H9 (cell line): ENCODE data around the gene NAA20. TPM values are rescaled to one million over a fixed set of nuclear protein-coding genes. Genes with fewer than 3 reads are reported as not detected.

Experiments
- DNase-seq: peaks from one replicate; pipeline ENCODE4 v3.0.0-alpha.2; 2017
- H2AFZ ChIP-seq: one replicate; pipeline ENCODE4 v1.6.1; 2013; ENCODE audit warnings: mild to moderate bottlenecking, low read length, control low read depth, moderate library complexity
- H2AK5ac ChIP-seq: 2 replicates; pipeline ENCODE4 v1.6.1; 2013; ENCODE audit warnings: low read length, control low read depth, mixed read lengths; ENCODE audit not compliant: insufficient read length
- H2BK120ac ChIP-seq: one replicate; pipeline ENCODE4 v1.6.1; 2013; ENCODE audit warnings: low read depth, mild to moderate bottlenecking, low read length, control low read depth, inconsistent platforms; ENCODE audit not compliant: poor library complexity, severe bottlenecking
- H2BK12ac ChIP-seq: 2 replicates; pipeline ENCODE4 v1.6.1; 2013; ENCODE audit warnings: low read length, control low read depth, mixed read lengths, low read depth; ENCODE audit not compliant: insufficient read length
- H2BK15ac ChIP-seq: 2 replicates; pipeline ENCODE4 v1.6.1; 2013; ENCODE audit warnings: low read depth, low read length, control low read depth
- H2BK20ac ChIP-seq: one replicate; pipeline ENCODE4 v1.6.1; 2013; ENCODE audit warnings: low read depth, mild to moderate bottlenecking, low read length, control low read depth, inconsistent platforms; ENCODE audit not compliant: poor library complexity, severe bottlenecking
- H2BK5ac ChIP-seq: 2 replicates; pipeline ENCODE4 v1.6.1; 2013; ENCODE audit warnings: low read length, control low read depth, mixed read lengths; ENCODE audit not compliant: insufficient read length
- H3K14ac ChIP-seq: 2 replicates; pipeline ENCODE4 v1.6.1; 2013; ENCODE audit warnings: low read length, control low read depth; ENCODE audit not compliant: insufficient read depth
- H3K18ac ChIP-seq: 2 replicates; pipeline ENCODE4 v1.6.1; 2013; ENCODE audit warnings: low read depth, mild to moderate bottlenecking, mixed read lengths, low read length, control low read depth; ENCODE audit not compliant: insufficient read length
- H3K23ac ChIP-seq: 2 replicates; pipeline ENCODE4 v1.6.1; 2013; ENCODE audit warnings: low read length, control low read depth, mixed read lengths, low read depth; ENCODE audit not compliant: insufficient read length
- H3K23me2 ChIP-seq: 2 replicates; pipeline ENCODE4 v1.6.1; 2013; ENCODE audit warnings: low read depth, mild to moderate bottlenecking, mixed read lengths, low read length, control low read depth; ENCODE audit not compliant: insufficient read length, poor library complexity, severe bottlenecking
- H3K27ac ChIP-seq: 2 replicates; pipeline ENCODE4 v1.5.1; 2013; ENCODE audit warnings: low read length, control low read depth, mixed read lengths, low read depth; ENCODE audit not compliant: insufficient read length
- H3K27me3 ChIP-seq: 2 replicates; pipeline ENCODE4 v1.6.1; 2013; ENCODE audit warnings: low read length, control low read depth, inconsistent platforms; ENCODE audit not compliant: insufficient read depth
- H3K4ac ChIP-seq: 2 replicates; pipeline ENCODE4 v1.6.1; 2013; ENCODE audit warnings: low read depth, mild to moderate bottlenecking, control low read depth, inconsistent platforms, low read length, moderate library complexity
- H3K4me1 ChIP-seq: 2 replicates; pipeline ENCODE4 v1.6.1; 2013; ENCODE audit warnings: low read length, control low read depth, inconsistent platforms; ENCODE audit not compliant: insufficient read depth
- H3K4me2 ChIP-seq: 2 replicates; pipeline ENCODE4 v1.6.1; 2013; ENCODE audit warnings: low read length, control low read depth, mixed read lengths; ENCODE audit not compliant: insufficient read length, insufficient read depth
- H3K56ac ChIP-seq: 2 replicates; pipeline ENCODE4 v1.6.1; 2013; ENCODE audit warnings: low read depth, mild to moderate bottlenecking, mixed read lengths, low read length, control low read depth; ENCODE audit not compliant: insufficient read length
- H3K79me1 ChIP-seq: 2 replicates; pipeline ENCODE4 v1.6.1; 2013; ENCODE audit warnings: low read depth, mild to moderate bottlenecking, moderate library complexity, low read length, control low read depth, inconsistent platforms; ENCODE audit not compliant: insufficient read depth, poor library complexity, severe bottlenecking
- H3K79me2 ChIP-seq: 2 replicates; pipeline ENCODE4 v1.6.1; 2013; ENCODE audit warnings: low read length, control low read depth, inconsistent platforms; ENCODE audit not compliant: insufficient read depth
- H3K9ac ChIP-seq: 2 replicates; pipeline ENCODE4 v1.6.1; 2013; ENCODE audit warnings: low read length, control low read depth, mixed read lengths; ENCODE audit not compliant: insufficient read length; ENCODE audit errors: extremely low read depth
- H3K9me3 ChIP-seq: one replicate; pipeline ENCODE4 v1.6.1; 2013; ENCODE audit warnings: low read depth, low read length, inconsistent platforms; ENCODE audit not compliant: control insufficient read depth
- H3T11ph ChIP-seq: one replicate; pipeline ENCODE4 v1.6.1; 2013; ENCODE audit warnings: mild to moderate bottlenecking, low read length, control low read depth, inconsistent platforms
- H4K20me1 ChIP-seq: one replicate; pipeline ENCODE4 v1.6.1; 2013; ENCODE audit not compliant: control insufficient read depth, insufficient read length, insufficient read depth
- H4K5ac ChIP-seq: 2 replicates; pipeline ENCODE4 v1.6.1; 2013; ENCODE audit warnings: low read depth, mild to moderate bottlenecking, mixed read lengths, low read length, control low read depth; ENCODE audit not compliant: insufficient read length
- H4K8ac ChIP-seq: replicated peaks from 2 replicates; pipeline ENCODE4 v1.6.1; 2013; ENCODE audit warnings: low read length, control low read depth, mixed read lengths, low read depth; ENCODE audit not compliant: insufficient read length
- H4K91ac ChIP-seq: 2 replicates; pipeline ENCODE4 v1.6.1; 2013; ENCODE audit warnings: low read depth, mild to moderate bottlenecking, moderate library complexity, mixed read lengths, low read length, control low read depth; ENCODE audit not compliant: insufficient read length
- H3K27ac Mint-ChIP-seq, 3 experiments: 2 replicates in 2 of 3; 3 replicates in 1 of 3; pipeline ENCODE4 v1.8.0; 2020 to 2021; ENCODE audit warnings: mixed read lengths in 3 of 3, mild to moderate bottlenecking in 1 of 3, moderate library complexity in 1 of 3
- H3K27me3 Mint-ChIP-seq: 2 replicates; pipeline ENCODE4 v1.8.0; 2021; ENCODE audit warnings: low read depth, mild to moderate bottlenecking, moderate library complexity, mixed read lengths
- H3K36me3 Mint-ChIP-seq, 3 experiments: 2 replicates in 2 of 3; 3 replicates in 1 of 3; pipeline ENCODE4 v1.8.0; 2020 to 2021; ENCODE audit warnings: low read depth in 3 of 3, mixed read lengths in 3 of 3; ENCODE audit not compliant: insufficient read depth in 1 of 3
- H3K4me1 Mint-ChIP-seq, 2 experiments: 2 replicates each; pipeline ENCODE4 v1.8.0; 2020; ENCODE audit warnings: mixed read lengths in 2 of 2
- H3K4me3 Mint-ChIP-seq, 2 experiments: 2 replicates in 1 of 2; 3 replicates in 1 of 2; pipeline ENCODE4 v1.8.0; 2020 to 2021; ENCODE audit warnings: mild to moderate bottlenecking in 2 of 2, mixed read lengths in 2 of 2, moderate library complexity in 1 of 2
- H3K9me3 Mint-ChIP-seq, 2 experiments: 2 replicates in 1 of 2; 3 replicates in 1 of 2; pipeline ENCODE4 v1.8.0; 2020; ENCODE audit warnings: mild to moderate bottlenecking in 2 of 2, mixed read lengths in 2 of 2, moderate library complexity in 1 of 2
- CTCF ChIP-seq: fragments of 200-600 bp; sonication (generic); conservative IDR thresholded peaks from 3 replicates; pipeline ENCODE4 v1.8.0; 2021; ENCODE audit warnings: antibody characterized with exemption, mild to moderate bottlenecking
- WGBS: extraction: QIAGEN DNeasy Blood & Tissue Kit; methylation state at CpG from one replicate; pipeline ENCODE4 v1.1.7; 2013; ENCODE audit warnings: missing lambda C conversion rate, low lambda C conversion rate, mixed read lengths; ENCODE audit not compliant: insufficient read length; ENCODE audit errors: extremely low coverage; 5-methylcytosine and 5-hydroxymethylcytosine counted together
- total RNA-seq: library from RNA; stranded (reverse); gene quantifications from 2 replicates; pipeline ENCODE4 v1.2.1, GENCODE V29; 2021

NAA20 gene
- total RNA-seq, 1 experiment from 2014 or later = 48.1 TPM

- peak overlapping the region in 2 of 3 experiments; percentile 54 to 88; a peak in 3 of 7 replicates for H3K27ac Mint-ChIP-seq
- Histone ChIP-seq H4K8ac (no peak overlapping the region), H2BK15ac (no peak overlapping the region), H3K14ac (no peak overlapping the region), H4K5ac (no peak overlapping the region), H4K91ac (no peak overlapping the region), H2AFZ (peak overlapping the region; percentile 88), H2AK5ac (peak overlapping the region; percentile 80), H3K27ac (no peak overlapping the region), H2BK12ac (no peak overlapping the region), H3K79me1 (no peaks in the 10 kb centered on the region), H4K20me1 (no peaks in the 10 kb centered on the region), H3K4me2 (no peak overlapping the region), H2BK20ac (no peak overlapping the region), H3K23ac (no peak overlapping the region), H3K23me2 (no peaks in the 10 kb centered on the region), H3K79me2 (no peaks in the 10 kb centered on the region), H3K9me3 (no peaks in the 10 kb centered on the region), H3K56ac (no peak overlapping the region), H3K27me3 (no peaks in the 10 kb centered on the region), H2BK120ac (no peak overlapping the region), H3K18ac (no peak overlapping the region), H3K9ac (peak overlapping the region; percentile 26), H3K4ac (no peak overlapping the region), H3T11ph (no peak overlapping the region), H3K4me1 (peaks cover 4% of the 10 kb centered on the region; the same call in 1 of the 2 replicates), H2BK5ac (no peak overlapping the region)
- H3K36me3 Mint-ChIP-seq = no peaks in the 10 kb centered on the region
- no CpG with 5 or more reads among the region's 14 CpGs for WGBS
- no peaks in the 10 kb centered on the region for H3K27me3 Mint-ChIP-seq
- no peak for TF ChIP-seq CTCF
- no peaks in the 10 kb centered on the region for H3K9me3 Mint-ChIP-seq
- DNase-seq = peak; percentile 76
- no peak overlapping the region for H3K4me3 Mint-ChIP-seq
- peaks cover 14 to 22% of the 10 kb centered on the region in 2 experiments for H3K4me1 Mint-ChIP-seq
Observed at GRCh38 chr20:19992996-19993908, 23.9 kb upstream of the NAA20 start.
